Fibroblast of lung (primary cell): ENCODE measurements around the gene HRG.

Source experiments
- CTCF ChIP-seq, 2 donors: IDR thresholded peaks in 1 of 2; conservative IDR thresholded peaks in 1 of 2; 1 replicate in 1 of 2; 2 replicates in 1 of 2; pipeline ENCODE4 v1.5.1; 2011 to 2012; ENCODE audit warnings: low read length in 2 of 2, control low read depth in 1 of 2, inconsistent platforms in 1 of 2, low read depth in 1 of 2, mild to moderate bottlenecking in 1 of 2
- EZH2 ChIP-seq: IDR thresholded peaks from 2 replicates; pipeline ENCODE4 v1.5.1; 2012; ENCODE audit warnings: low read length, control low read depth, mild to moderate bottlenecking; ENCODE audit errors: missing control alignments

GRCh38 chr3:186653984-186654383 is 11.8 kb upstream of the HRG start:
- TF ChIP-seq EZH2 (no peak), CTCF (conservative IDR thresholded peaks at IDR 0.05 in 1 of 2, IDR thresholded peaks at IDR 0.05 in 1 of 2; ENCODE audit: low read depth in 1 of 2, low read length in 2 of 2) (peak in 1 of 2 donors; percentile 20)
